PFSK-1 (cell line): ENCODE data around the gene AMIGO3.

Experiments
- FOXP2 ChIP-seq: optimal IDR thresholded peaks from 2 replicates; pipeline ENCODE3; 2011; ENCODE audit warnings: borderline replicate concordance, control low read depth, inconsistent platforms; ENCODE audit not compliant: insufficient read depth; ENCODE audit errors: extremely low read length, extremely low read depth
- POLR2AphosphoS5 ChIP-seq: IDR thresholded peaks from 2 replicates; pipeline ENCODE4 v1.6.1; 2012; ENCODE audit warnings: low read depth, mild to moderate bottlenecking, control low read depth, low read length, moderate library complexity
- TAF1 ChIP-seq: IDR thresholded peaks from 2 replicates; pipeline ENCODE4 v1.6.1; 2012; ENCODE audit warnings: low read length, control low read depth, borderline replicate concordance; ENCODE audit not compliant: insufficient read depth

- no peak for TF ChIP-seq POLR2AphosphoS5
- peak; percentile 37 for TF ChIP-seq FOXP2
- TF ChIP-seq TAF1: no peak
Measured at GRCh38 chr3:49703443-49703927, 16.0 kb downstream of the AMIGO3 start.
